Hippocampal formation (tissue), 2 donors: ENCODE results near the gene PDLIM3.
"Not testable (repeated sequence)": the region's sequence is repeated elsewhere in the genome, so short reads cannot be mapped to it uniquely, and the experiment has no call there.

Experiments
- DNase-seq, 2 donors: peaks; one replicate each; lab custom pipeline; 2025; lab: John Stamatoyannopoulos, UW

PDLIM3 gene

DNA sequence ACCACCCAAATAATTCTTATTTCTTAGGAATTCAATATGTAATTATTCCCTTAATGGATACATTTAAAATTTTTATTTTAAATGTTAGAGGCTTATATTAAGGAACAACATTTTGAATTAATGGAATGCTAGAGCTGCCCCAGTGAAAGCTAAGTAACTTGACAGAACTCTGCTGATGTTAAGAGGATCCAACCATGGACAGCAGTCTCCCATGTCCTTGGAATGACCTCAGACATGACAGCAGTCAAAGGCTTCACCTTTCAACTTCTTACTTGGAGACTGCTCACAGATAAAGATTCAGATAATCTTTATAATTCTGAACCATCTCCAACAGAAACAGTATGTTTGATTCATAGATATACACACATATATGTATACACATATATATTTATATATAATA is 17.2 kb downstream of the PDLIM3 start:
- no peak for DNase-seq

DNA sequence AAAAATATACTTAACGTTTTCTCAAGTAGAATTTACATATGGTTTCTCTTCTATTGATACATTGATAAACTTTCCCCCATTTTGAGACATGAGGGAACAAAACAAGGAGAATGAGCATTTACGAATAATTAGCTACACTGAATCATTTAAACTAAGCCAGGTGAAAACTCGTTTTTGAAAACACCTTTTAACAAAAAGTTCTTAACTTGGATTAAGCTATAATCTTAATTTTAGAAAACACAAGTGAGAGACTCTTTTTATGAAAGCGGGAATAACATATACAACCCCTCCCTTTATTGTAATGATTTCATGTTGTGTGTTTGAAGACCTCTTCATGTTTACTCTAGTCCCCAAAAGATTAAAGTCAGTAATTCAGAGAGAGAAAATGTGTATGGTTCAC is 20.1 kb downstream of the PDLIM3 start:
- DNase-seq: no peak

DNA sequence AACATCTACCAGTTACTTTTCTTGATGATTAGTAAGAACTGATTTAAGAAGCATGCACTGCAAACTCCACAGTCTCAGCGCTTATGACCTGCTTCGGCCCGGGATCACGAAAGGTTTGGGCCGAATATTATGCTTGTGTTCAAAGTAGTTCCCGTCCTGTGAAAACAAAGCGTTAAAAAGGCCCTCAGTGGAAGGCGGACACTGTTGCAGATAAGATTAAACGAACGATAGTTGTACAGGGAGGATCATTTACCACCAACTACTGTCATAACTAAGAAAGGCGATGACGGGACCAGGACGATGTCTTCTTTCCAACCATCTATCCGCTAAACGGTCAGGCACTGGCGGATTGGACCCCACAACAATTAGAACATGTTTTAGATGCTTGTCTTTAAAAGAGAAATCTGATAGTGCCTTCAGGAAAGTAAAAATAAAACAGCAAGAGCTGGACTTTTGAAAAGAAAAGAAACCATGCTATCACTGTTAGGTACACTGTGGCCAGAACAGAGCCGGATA is 21.1 kb downstream of the PDLIM3 start:
- DNase-seq: no peak

DNA sequence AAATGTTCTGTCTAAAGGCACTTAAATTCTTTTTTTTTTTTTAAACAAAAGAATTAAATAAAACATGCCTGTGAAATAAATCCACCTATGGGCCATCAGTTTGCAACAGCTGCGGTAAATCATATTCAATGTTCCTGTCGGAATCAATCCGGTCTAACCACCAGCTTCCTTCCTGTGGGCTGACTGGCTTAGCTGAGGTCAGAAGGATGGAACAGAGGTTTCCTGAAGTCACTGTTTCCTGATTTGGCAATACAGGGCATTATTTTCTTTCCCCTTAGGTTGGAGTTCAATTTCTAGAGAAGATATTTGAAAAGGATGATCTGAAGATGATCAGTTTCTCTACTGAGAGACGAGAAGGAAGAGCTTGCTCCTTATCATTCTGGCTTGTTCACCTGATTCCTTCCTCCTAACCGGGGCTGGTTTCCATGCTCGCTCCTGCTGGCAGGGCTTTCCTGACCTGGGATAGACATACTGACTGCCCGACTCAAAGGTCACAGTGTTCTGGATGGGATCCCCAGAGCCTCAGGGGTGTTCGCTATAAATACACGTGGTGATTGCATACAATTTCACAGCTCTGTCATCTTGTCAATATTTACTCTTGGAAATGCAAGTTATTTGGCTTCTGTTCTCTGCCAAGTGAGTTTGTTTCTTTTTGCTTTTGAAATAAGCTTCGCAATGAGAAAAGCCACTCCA is 21.7 kb downstream of the PDLIM3 start:
- no peak for DNase-seq

DNA sequence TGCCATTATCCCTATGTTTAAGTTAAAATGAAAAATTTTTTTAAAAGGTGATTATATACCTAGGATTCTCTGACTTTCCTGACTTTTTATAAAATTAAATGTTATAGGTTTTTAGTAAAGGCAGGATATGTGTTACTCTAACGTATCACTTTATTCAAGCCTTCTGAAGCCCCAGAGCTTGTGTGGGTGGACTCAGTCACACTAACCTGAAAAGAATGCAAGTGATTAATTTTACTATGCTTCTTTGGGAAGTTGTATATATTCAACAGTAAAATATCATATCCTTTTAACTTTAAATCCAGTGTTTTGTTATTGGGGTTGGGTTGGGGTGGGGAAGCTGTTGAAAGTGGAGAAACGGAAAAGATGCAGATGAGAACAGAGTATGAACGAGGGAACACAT is 22.8 kb downstream of the PDLIM3 start:
- DNase-seq: no peak

DNA sequence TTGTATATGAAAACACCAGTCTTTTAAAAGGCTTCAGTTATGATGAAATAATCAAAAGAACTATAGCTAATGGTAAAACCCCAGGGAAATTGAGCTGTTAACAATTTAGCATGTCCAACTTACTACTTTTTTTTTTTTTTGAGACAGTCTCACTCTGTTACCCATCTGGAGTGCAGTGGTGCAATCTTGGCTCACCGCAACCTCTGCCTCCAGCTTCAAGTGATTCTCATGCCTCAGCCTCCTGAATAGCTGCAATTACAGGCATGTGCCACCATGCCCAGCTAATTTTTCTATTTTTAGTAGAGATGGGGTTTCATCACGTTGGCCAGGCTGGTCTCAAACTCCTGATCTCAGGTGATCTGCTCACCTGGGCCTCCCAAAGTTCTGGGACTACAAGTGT is 24.1 kb downstream of the PDLIM3 start:
- not testable (repeated sequence) for DNase-seq

DNA sequence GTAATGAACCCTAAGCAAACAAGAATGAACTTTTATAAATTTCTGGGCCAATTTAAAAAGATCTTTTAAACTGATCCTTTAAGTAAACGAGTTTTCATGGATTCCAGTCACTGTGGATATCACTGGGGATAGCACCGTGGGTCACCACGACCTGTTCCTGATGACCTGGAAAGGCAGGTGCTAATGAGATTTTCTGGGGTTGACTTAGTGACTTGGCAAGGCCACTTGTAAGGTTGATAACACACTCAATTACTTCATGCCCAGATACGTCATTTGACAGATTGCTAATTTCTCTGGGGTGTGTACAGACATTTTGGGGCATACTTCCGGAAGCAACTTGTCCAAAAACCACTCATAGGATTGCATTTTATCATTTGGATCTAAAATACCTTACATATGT is 24.5 kb downstream of the PDLIM3 start:
- DNase-seq: no peak

DNA sequence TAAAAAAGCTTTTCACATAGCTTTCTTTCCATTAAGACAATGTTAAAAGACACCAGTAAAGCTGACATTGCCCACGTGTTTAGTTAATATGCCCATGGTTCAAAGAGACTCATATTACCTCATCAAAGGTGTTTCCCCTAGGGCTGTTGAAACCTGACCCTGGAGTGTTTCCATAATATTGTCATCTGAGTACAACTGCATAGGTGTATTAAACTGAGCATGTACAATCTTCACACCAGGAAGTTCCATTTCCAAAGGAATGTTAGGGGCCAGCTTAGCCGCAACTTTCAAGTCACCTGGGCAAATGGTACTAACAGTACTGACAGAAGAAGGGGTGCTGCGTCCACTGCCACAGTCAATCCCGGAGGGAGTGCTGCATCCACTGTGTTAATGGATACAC is 27.1 kb downstream of the PDLIM3 start:
- no peak for DNase-seq

DNA sequence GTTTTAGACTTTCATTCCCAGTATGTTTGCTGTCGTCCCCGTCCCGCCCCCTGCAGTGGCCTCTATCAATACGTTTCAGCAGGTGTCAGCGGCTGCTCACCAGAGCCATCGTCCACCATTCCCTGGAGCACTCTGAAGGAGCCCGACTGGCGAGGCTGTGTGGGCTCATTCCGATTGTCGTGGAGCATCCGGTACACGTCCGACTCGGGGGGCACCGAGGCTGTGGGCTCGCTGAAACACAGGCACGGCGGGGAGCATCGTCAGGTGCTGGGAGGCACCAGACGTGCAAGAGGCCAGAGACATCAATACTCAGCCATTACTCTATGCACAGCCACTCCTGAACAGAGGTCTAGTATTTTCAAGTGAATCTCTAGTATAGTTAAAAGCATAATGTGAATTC is 28.9 kb downstream of the PDLIM3 start:
- no peak for DNase-seq

DNA sequence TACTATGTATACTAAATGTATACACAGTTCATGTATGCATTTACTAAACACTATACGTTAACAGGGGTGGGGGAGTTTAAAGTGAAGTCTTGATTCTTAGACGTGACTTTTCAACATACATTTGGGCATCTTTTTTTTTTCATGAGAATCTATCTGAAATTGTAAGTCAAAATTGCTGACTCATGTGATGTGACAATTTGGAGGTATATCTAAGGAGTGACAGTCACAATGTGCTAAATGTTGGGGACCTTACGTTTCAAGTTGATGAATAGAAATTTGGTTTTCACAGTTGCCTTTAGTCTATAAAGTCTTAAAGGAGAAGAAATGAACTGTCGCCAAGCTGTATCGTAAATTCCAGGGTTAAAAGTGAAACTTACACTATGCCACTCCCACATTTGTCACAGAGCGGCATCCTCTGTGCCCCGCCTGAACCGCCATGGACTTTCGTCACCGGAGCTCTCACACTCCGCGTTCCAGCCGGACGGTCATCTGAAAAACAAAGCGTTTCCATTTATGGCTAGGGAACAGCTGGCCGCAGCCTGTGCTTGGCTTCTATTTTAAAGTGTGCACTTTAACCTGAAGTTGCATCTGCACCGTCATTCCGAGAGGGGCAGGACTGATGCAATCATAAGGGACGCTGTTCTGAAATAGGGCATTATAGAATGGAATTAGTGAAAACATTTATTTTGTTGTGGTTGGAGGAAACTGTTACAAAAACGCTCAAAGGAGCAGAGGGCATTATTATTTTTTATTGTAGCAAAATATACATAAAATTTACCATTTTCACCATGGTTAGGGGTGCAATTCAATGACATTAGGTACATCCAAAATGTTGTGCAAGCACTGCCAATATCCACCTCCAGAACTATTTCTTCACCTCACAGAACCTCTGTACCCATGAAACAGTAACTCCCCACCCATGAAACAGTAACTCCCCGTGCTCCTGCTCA is 30.9 kb downstream of the PDLIM3 start:
- no peak for DNase-seq

DNA sequence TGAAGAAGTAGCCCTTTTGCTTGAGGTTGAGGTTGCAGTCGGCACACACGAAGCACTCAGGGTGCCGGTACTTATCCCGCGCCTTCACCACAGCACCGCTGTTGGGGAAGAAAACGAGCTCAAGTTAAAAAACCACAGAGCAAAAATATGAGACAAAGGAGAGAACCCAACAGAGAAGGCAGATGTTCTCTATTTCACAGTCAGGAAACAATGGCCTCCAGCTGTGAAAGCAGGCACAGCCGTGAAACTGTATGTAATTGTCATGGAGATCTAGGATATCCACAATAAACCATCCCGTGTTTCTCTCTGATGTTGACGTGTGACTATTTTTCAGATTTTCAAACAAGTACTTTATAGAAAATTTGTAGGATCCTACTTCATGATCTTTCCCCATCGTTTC is 32.9 kb downstream of the PDLIM3 start:
- no peak for DNase-seq

DNA sequence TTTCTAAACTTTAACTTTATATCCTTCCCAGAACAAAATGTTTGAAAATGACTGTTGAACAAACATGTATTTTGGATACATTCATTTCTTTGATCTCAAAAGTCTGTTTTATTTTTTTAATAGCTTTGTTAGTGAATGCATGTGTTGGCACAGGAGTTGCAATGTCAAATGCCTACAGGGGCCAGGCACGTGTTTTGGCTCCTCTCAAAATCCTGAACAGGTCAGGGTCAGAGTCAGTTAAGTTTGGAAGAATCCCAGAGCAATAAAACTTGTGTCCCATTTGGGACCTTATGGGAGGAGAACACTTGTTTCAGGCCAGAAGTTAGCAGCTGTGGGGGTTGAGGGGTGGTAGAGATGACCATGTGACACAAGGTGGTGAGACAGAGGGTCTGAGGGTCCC is 34.7 kb downstream of the PDLIM3 start:
- no peak for DNase-seq

DNA sequence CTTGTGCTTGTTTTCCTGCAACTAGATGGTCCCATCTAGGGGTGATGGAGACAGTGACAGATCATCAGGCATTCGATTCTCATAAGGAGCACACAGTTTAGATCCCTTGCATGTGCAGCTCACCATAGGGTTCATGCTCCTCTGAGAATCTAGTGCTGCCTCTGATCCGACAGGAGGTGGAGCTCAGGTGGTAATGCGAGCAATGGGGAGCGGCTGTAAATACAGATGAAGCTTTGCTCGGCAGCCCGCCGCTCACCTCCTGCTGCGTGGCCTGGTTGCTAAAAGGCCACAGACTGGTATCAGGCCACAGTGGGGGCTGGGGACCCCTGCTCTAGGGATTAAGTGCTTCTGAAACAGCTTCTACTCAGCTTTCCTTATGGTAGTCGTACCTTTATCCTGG is 35.3 kb downstream of the PDLIM3 start:
- DNase-seq: no peak

DNA sequence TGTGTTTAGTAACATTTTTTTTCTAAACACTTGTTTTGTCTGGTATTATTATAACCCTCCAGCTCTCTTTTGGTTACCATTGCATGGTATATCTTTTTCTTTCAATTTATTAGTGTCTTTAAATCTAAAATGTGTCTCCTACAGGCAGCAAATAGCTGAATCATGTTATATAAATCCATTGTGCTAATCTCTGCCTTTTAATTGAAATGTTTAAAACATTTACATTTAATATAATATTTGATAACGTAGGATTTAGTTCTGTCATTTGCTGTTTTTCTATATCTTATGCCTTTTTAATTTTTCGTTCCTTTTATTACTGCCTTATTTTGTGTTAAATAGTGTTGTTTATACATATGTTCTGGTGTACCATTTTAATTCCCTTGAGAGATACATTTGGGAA is 46.7 kb downstream of the PDLIM3 start:
- no peak for DNase-seq

DNA sequence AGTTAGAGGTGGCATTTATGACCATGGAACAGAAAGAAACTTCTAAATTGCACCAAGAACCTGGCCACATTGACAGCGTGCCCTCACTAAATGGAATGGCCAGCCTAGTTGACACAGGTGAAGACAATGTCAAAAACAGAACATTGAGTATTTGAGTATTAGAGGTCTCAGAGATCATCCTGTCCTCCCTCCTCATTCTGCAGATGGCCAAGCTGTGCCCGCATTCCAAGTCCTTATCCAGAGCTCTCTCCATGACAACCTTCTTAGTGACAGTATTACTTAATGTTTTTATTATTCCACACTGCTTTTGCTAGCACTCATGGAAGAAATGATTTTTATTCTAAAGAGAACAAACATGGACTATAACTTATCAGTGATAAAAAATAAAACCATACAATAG is 53.9 kb downstream of the PDLIM3 start:
- DNase-seq: no peak

DNA sequence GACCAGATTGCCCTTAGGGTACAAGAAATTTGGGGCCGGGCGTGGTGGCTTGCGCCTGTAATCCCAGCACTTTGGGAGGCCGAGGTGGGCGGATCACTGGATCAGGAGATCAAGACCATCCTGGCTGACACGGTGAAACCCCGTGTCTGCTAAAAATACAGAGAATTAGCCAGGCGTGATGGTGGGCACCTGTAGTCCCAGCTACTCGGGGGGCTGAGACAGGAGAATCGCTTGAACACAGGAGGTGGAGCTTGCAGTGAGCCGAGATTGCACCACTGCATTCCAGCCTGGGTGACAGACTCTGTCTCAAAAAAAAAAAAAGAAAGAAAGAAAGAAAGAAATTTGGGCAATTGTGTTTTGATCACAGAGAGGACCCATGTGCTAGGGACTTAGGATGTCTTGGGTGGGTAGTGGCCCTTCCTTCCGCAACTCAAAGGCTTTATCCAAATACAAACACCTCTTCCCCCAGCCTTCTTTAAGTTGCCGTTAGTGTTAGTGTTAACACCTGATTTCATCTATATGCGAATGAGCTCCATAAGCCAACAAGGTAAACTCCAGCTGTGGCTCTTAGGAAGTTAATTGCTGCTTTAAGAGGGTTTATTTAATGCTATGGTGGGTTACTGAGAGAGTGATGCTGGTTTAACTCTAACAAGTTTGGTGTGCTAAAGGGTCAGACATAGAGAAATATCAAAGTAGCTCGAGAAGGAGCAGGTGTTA is 55.1 kb downstream of the PDLIM3 start:
- DNase-seq: no peak

DNA sequence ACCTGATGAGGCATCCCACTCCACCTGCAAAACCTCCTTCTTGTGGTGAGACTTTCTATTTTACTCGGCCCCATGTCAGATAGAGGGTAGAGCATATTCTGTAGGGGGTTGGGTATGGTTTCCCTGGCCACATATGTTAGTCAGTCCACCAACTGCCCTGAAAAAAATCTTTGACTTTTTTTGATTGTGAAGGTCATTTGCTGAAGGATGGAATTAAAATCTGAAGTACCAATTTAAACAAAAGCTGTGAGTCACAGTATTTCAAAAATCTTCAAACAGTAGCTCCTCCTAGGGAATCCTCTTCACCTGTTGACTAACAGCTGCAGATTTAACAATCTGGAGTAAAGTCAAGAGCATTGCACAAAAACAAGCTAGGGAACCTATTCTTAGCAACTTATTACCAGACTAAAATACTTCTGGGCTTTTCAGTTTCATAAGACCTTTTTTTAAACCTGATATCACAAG is 55.8 kb downstream of the PDLIM3 start:
- no peak for DNase-seq

DNA sequence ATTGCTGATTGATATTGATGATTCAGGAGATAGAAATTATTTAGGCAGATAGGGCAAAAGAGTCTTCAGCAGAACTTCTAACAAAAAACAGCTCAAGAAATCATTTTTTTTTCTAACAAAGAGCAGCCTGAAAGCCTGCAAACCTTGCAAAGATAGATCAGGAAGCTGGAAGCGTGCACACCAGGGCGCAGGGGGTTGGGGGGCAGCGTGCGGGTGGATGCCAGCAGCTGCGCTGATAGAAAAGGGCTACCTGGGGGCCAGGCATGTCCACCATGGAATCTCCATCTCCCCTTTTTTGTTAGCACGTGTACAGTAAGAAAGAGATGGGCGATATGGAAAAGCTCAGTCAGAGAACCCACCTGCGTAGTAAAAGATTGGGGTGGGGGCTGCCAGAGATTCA is 62.1 kb downstream of the PDLIM3 start:
- DNase-seq: no peak

DNA sequence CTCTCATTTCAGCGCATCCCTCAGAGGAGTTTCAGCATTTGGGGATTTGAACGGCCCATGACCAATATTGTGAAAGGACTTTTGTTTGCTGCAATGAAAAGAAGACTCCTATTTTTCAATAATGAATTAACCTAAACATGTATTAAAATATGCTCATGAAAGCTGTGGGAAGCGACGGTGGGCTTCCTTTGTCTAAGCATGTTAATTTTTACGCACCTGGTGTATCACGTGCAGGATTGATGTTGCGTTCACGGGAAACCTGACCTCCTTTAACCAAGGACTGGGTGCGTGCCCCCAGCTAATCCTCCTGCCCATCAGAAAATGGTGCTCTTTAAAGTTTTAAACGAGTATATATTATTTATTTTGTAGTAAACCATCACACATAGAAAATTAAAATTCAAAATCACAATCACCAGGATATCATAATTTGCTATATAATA is 63.2 kb downstream of the PDLIM3 start:
- DNase-seq: no peak

DNA sequence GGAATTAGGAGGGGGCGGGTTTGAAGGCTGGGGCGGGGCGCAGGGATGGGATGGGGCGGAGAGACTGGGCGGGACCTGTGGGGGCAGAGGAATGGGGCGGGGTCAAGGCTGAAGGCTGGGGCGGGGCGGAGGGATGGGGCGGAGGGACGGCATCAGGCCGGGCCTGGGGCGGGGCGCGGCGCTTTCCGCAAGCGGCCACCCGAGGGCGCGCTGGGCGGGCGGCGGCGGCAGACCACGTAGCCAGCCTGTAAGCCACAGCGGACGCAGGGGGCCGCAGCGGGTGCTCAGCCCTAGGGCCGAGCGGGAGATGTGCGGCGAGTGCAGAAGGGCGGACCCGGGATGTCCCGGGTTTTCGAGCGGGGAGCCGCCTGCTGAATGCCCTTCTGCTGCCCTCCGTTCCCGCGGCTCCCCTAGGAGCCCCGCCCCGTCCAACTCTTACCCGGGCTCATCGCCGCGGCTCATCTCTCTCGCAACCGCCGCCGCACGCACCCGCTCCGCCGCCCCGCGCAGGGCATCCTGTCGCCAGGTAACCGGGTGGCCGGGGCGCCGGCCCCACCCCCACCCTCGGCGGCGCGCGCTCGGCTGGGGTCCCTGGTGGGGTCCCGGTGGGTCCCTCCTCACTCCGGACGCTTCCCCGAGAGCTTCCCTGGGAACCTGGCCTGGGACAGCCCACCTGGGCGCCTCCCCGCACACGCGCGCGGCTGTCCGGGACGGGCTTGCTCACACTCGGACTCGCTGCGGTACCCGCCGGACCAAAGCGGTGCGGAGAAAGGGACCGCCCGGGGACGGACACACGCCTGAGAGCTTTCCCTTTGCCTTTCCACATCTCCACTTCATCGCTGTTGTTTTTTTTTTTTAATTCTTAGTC is 63.8 kb downstream of the PDLIM3 start, which contains the start of gene CCDC110:
Gene CCDC110 (minus strand): TSS at position 499 of the 868 bp plus-strand sequence. CDS start 50 bp downstream, at position 449.
- DNase-seq: peak; percentile 95
